SJSA1 (cell line): ENCODE data around the gene MGRN1. TPM values are rescaled to one million over a fixed set of nuclear protein-coding genes. Genes with fewer than 3 reads are reported as not detected.

Source experiments
- DNase-seq, 2 experiments: peaks; one replicate each; pipeline ENCODE4 v3.0.0-alpha.2; 2015 to 2020; ENCODE audit warnings: low spot score in 2 of 2, low read depth in 1 of 2
- H3K27ac ChIP-seq: fragments of 250-450 bp; sonication (Bioruptor Pico); 2 replicates; pipeline ENCODE4 v1.5.1; 2020; ENCODE audit warnings: mild to moderate bottlenecking, moderate library complexity
- H3K27me3 ChIP-seq: fragments of 250-450 bp; sonication (Bioruptor Pico); replicated peaks from 2 replicates; pipeline ENCODE4 v1.5.1; 2020; ENCODE audit warnings: mild to moderate bottlenecking, moderate library complexity
- H3K36me3 ChIP-seq: fragments of 250-450 bp; sonication (Bioruptor Pico); 2 replicates; pipeline ENCODE4 v1.5.1; 2020; ENCODE audit warnings: mild to moderate bottlenecking
- H3K4me1 ChIP-seq: fragments of 250-450 bp; sonication (Bioruptor Pico); replicated peaks from 2 replicates; pipeline ENCODE4 v1.6.1; 2021; ENCODE audit warnings: mild to moderate bottlenecking
- H3K4me3 ChIP-seq: fragments of 250-450 bp; sonication (Bioruptor Pico); 2 replicates; pipeline ENCODE4 v1.5.1; 2020; ENCODE audit warnings: mild to moderate bottlenecking
- H3K9me3 ChIP-seq: fragments of 250-450 bp; sonication (Bioruptor Pico); replicated peaks from 2 replicates; pipeline ENCODE4 v1.5.1; 2020; ENCODE audit warnings: mild to moderate bottlenecking
- total RNA-seq: library from RNA; depleted of rRNA; stranded (reverse); fragments of >200 nt; shearing (Covaris generic); gene quantifications from 2 replicates; pipeline ENCODE4 v1.2.3, GENCODE V29; 2014

The MGRN1 gene
- total RNA-seq, 1 experiment from 2014 or later, result 15.0 TPM

- H3K36me3 ChIP-seq, result peaks cover 17% of the 10 kb centered on the region; the same call in 1 of the 2 replicates
- H3K27me3 ChIP-seq, result no peaks in the 10 kb centered on the region
- peaks cover 9% of the 10 kb centered on the region for H3K4me1 ChIP-seq
- no peak overlapping the region for H3K27ac ChIP-seq
- no peak for DNase-seq
- no peaks in the 10 kb centered on the region for H3K9me3 ChIP-seq
- no peak overlapping the region for H3K4me3 ChIP-seq
Measured at GRCh38 chr16:4623593-4623992, 1.0 kb upstream of the MGRN1 start.

DNA sequence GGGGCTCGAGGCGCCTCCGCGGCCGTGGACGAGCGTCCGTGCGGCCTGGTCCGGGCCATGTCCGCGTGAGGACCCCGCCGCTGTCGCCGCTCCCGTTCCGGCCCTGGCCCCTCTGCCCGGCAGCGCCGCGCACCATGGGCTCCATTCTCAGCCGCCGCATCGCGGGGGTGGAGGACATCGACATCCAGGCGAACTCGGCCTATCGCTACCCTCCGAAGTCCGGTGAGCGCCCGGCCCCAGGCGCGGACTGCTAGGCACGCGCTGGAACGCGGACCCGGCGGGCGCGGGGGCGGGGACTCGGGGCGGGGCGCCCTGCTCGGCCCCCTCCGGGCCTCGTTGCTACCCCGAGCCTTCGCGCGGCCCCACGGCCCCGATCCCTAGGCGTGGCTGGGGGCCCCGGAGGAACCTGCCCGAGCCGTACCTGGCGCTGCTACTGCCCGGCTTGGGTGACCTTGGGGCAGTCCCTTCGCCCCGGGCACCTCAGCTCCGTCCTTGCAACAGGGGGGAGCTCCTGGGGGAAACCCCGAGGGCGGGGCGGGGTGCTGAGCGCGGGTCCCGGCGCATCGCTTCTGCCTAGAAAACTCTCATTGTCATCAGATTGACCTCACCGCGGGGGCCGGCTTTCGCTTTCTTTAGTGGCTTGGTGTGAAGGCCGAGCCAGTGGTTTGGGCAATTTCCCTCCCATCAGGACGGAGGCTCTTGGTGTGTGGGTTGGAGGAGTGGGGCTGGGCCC is 367 bp downstream of the MGRN1 start:
- H3K36me3 ChIP-seq, result peaks cover 17% of the 10 kb centered on the region; the same call in 1 of the 2 replicates
- DNase-seq, result peak; percentile 73 to 76
- no peaks in the 10 kb centered on the region for H3K9me3 ChIP-seq
- H3K4me1 ChIP-seq, result peaks cover 9% of the 10 kb centered on the region
- no peaks in the 10 kb centered on the region for H3K27me3 ChIP-seq
- peak overlapping the region; percentile 79 for H3K27ac ChIP-seq
- peak overlapping the region; percentile 93 for H3K4me3 ChIP-seq

DNA sequence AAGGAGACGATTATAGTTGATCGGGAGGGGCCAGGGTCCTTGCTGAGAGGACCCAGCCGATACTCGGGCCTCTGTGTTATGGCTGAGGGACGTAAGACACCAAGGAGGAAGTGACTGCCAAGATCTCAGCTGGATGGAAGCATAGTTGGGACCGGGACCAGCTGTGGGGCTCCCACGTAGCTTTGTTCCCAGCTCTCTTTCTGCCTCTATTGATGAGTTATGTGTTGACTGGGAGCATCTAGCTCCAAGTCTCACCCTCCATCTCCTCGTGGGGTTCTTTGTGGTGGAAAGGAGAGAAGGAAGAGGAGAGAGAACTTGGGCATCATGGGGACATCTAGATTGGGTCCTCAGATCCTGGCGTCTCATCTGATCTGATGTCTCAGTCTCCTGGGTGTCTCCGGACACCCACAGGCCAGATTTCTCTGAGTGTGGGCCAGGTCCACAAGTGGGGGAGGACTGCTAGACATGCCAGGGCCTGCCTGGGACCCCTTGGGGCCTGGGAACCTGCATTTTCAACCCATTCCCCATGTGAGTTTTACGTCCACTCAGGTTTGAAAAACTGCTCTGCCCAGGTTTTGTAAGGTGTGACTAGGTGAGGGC is 1.0 kb downstream of the MGRN1 start:
- DNase-seq, result peak; percentile 36 to 64
- Histone ChIP-seq H3K4me3 (peak overlapping the region; percentile 93), H3K36me3 (peaks cover 17% of the 10 kb centered on the region; the same call in 1 of the 2 replicates), H3K9me3 (no peaks in the 10 kb centered on the region), H3K4me1 (peaks cover 9% of the 10 kb centered on the region), H3K27ac (peak overlapping the region; percentile 79), H3K27me3 (no peaks in the 10 kb centered on the region)

DNA sequence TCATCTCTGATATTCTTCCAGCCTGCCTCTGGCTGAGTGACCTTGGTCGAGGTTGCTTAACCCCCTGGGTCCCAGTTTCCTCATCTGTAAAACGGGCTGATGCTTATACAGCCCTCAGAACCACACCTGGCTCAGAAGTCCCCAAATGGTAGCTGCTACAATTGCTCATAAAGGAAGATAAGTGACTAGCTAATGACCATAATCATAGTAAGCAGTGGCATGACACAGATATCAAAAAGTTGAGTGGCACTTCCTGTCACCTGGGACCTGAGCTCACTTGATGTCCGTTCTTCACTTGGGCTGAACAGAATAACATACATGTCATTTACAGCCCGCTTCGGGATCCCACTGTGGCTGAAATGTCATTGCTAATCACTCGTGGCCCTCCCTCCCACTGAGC is 1.8 kb downstream of the MGRN1 start:
- H3K27ac ChIP-seq, result 0 out of 2 replicates have a peak overlapping the region, but pooled peaks have one; percentile 79
- DNase-seq, result peak in 1 of 2 experiments; percentile 41
- H3K27me3 ChIP-seq, result no peaks in the 10 kb centered on the region
- H3K4me3 ChIP-seq, result peak overlapping the region; percentile 93; the same call in 1 of the 2 replicates
- 0 out of 2 replicates have a peak, but pooled peaks cover 3% of the 10 kb centered on the region for H3K9me3 ChIP-seq
- peaks cover 19% of the 10 kb centered on the region; the same call in 1 of the 2 replicates for H3K36me3 ChIP-seq
- H3K4me1 ChIP-seq, result peaks cover 9% of the 10 kb centered on the region

DNA sequence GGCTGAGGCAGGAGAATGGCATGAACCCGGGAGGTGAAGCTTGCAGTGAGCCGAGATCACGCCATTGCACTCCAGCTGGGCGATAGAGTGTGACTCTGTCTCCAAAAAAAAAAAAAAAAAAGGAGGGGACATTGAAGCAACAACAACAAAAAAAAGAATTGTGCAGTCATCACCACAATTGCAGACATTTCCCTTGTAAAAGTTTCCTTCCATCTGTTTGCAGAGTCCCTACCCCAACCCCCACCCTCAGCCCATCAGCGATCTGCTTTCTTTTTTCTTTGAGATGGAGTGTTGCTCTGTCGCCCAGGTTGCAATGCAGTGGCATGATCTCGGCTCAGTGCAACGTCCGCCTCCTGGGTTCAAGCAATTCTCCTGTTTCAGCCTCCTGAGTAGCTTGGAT is 3.7 kb downstream of the MGRN1 start:
- Histone ChIP-seq H3K36me3 (peaks cover 24% of the 10 kb centered on the region; the same call in 1 of the 2 replicates), H3K27me3 (no peaks in the 10 kb centered on the region), H3K4me1 (peaks cover 9% of the 10 kb centered on the region), H3K9me3 (0 out of 2 replicates have a peak, but pooled peaks cover 4% of the 10 kb centered on the region), H3K27ac (no peak overlapping the region), H3K4me3 (no peak overlapping the region)
- DNase-seq, result no peak

DNA sequence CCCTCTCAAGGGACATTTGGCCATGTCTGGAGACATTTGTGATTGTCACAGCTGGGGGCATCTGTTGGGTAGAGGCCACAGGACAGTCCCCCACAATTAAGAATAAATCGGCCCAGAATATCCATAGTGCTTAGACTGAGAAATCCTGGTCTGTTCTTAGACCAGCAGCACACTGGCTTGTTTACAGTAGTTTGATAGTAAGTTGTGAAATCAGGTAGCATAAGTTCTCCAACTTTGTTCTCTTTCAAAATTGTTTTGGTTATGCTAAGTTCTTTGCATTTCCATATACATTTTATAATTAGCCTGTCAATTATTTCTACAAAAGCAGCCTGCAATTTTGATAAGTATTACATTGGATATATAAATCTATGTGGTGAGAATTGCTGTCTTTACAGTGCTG is 6.8 kb downstream of the MGRN1 start:
- Histone ChIP-seq H3K27me3 (no peaks in the 10 kb centered on the region), H3K36me3 (peaks cover 23% of the 10 kb centered on the region), H3K9me3 (0 out of 2 replicates have a peak, but pooled peaks cover 4% of the 10 kb centered on the region), H3K4me3 (no peak overlapping the region), H3K27ac (no peak overlapping the region), H3K4me1 (peaks cover under 1% of the 10 kb centered on the region)
- DNase-seq, result no peak

GRCh38 chr16:4633910-4634635 is 9.4 kb downstream of the MGRN1 start:
- Histone ChIP-seq H3K27me3 (no peaks in the 10 kb centered on the region), H3K4me1 (no peaks in the 10 kb centered on the region), H3K27ac (no peak overlapping the region), H3K36me3 (peaks cover 23% of the 10 kb centered on the region), H3K4me3 (no peak overlapping the region), H3K9me3 (0 out of 2 replicates have a peak, but pooled peaks cover 4% of the 10 kb centered on the region)
- no peak for DNase-seq

GRCh38 chr16:4634768-4635167 is 10.1 kb downstream of the MGRN1 start:
- H3K27ac ChIP-seq, result no peak overlapping the region
- H3K9me3 ChIP-seq, result 0 out of 2 replicates have a peak, but pooled peaks cover 4% of the 10 kb centered on the region
- no peaks in the 10 kb centered on the region for H3K27me3 ChIP-seq
- no peak overlapping the region for H3K4me3 ChIP-seq
- peaks cover 23% of the 10 kb centered on the region for H3K36me3 ChIP-seq
- H3K4me1 ChIP-seq, result no peaks in the 10 kb centered on the region
- DNase-seq, result no peak

GRCh38 chr16:4636196-4636595 is 11.6 kb downstream of the MGRN1 start:
- Histone ChIP-seq H3K27me3 (no peaks in the 10 kb centered on the region), H3K27ac (no peak overlapping the region)
- DNase-seq, result peak in 1 of 2 experiments; percentile 42

GRCh38 chr16:4637501-4638166 is 13.0 kb downstream of the MGRN1 start:
- DNase-seq, result no peak
- H3K9me3 ChIP-seq, result no peaks in the 10 kb centered on the region

More at GRCh38 chr16:4636196-4636595, 11.6 kb downstream of the MGRN1 start:
- Histone ChIP-seq H3K4me3 (no peak overlapping the region), H3K9me3 (0 out of 2 replicates have a peak, but pooled peaks cover 2% of the 10 kb centered on the region), H3K36me3 (peaks cover 21% of the 10 kb centered on the region), H3K4me1 (no peaks in the 10 kb centered on the region)

GRCh38 chr16:4639899-4640509 is 15.4 kb downstream of the MGRN1 start:
- no peak for DNase-seq
- no peak overlapping the region for H3K27ac ChIP-seq
- H3K36me3 ChIP-seq, result peaks cover 9% of the 10 kb centered on the region

More at GRCh38 chr16:4637501-4638166, 13.0 kb downstream of the MGRN1 start:
- Histone ChIP-seq H3K36me3 (peaks cover 17% of the 10 kb centered on the region), H3K27ac (no peak overlapping the region), H3K4me3 (no peak overlapping the region), H3K4me1 (no peaks in the 10 kb centered on the region), H3K27me3 (no peaks in the 10 kb centered on the region)

DNA sequence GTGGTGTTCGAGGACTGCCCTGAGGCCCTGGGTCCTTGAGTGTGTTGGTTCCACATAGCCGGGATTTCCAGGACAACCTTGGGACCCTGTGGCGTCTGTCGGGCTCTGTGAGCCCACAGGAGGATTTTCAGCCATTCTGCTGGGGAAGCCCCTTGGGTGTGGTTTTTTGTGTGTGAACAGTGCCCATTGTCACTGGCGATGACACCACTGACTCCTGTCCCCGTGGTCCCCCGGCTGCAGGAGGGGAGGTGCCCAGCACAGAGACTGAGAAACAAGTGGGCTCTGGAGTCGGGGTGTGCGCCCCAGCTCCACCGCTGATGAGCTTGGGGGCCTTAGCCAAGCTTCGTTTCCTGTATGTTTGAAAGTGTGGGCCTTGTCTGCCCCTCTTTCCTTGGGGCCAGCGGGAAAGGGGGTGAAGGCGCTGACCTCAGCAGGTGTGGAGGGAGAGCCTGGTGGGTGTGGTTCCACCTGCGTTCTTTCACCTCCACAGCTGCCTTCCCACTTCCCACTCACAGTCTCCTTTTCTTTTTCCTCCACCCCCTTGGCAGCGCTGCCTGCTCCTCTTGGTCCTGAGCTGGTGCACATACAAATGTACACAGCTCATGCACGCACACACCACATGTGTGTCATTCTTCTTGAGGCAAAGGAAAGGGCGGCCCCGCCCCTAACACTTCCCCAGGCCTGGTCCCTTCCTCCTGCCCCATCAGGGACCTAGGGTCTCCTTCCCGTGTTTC is 16.1 kb downstream of the MGRN1 start:
- Histone ChIP-seq H3K9me3 (no peaks in the 10 kb centered on the region), H3K36me3 (peaks cover 8% of the 10 kb centered on the region), H3K4me3 (no peak overlapping the region), H3K27me3 (no peaks in the 10 kb centered on the region), H3K4me1 (no peaks in the 10 kb centered on the region), H3K27ac (no peak overlapping the region)
- no peak for DNase-seq

More at GRCh38 chr16:4639899-4640509, 15.4 kb downstream of the MGRN1 start:
- H3K9me3 ChIP-seq, result no peaks in the 10 kb centered on the region
- H3K4me1 ChIP-seq, result no peaks in the 10 kb centered on the region
- no peak overlapping the region for H3K4me3 ChIP-seq
- H3K27me3 ChIP-seq, result no peaks in the 10 kb centered on the region
